ENCODE results near the gene SMC4.

GRCh38 chr3:160390565-160391138, 8.8 kb upstream of the SMC4 start:
- TF ChIP-seq, protein P1, sequence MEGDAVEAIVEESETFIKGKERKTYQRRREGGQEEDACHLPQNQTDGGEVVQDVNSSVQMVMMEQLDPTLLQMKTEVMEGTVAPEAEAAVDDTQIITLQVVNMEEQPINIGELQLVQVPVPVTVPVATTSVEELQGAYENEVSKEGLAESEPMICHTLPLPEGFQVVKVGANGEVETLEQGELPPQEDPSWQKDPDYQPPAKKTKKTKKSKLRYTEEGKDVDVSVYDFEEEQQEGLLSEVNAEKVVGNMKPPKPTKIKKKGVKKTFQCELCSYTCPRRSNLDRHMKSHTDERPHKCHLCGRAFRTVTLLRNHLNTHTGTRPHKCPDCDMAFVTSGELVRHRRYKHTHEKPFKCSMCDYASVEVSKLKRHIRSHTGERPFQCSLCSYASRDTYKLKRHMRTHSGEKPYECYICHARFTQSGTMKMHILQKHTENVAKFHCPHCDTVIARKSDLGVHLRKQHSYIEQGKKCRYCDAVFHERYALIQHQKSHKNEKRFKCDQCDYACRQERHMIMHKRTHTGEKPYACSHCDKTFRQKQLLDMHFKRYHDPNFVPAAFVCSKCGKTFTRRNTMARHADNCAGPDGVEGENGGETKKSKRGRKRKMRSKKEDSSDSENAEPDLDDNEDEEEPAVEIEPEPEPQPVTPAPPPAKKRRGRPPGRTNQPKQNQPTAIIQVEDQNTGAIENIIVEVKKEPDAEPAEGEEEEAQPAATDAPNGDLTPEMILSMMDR (IDR thresholded peaks at IDR 0.05; ENCODE audit: insufficient read depth, low read depth, low read length), result no peak
- TF ChIP-seq EZH2 (IDR thresholded peaks at IDR 0.05; ENCODE audit: insufficient read depth, low read length), result no peak
